ENCODE results near the gene ATPAF1. TPM values are rescaled to one million over a fixed set of nuclear protein-coding genes. Genes with fewer than 3 reads are reported as not detected.

The ATPAF1 gene
- total RNA-seq, 2 experiments from 2014 or later: 47.4 to 55.0 TPM

Other genes with a start within 250 kb of the ATPAF1 start
- gene DMBX1, start 178.5 kb downstream of the ATPAF1 start, total RNA-seq: under 1 TPM in 1 of 2 experiments, not detected in 1; 0.08 TPM
- gene KNCN, start 116.7 kb downstream of the ATPAF1 start, total RNA-seq: not detected
- gene MKNK1, start 64.1 kb downstream of the ATPAF1 start, total RNA-seq: 10 to 100 TPM; 68.9 to 72.3 TPM
- gene MOB3C, start 51.6 kb downstream of the ATPAF1 start, total RNA-seq: 10 to 100 TPM; 20.1 to 20.9 TPM
- gene TEX38, start 3.5 kb upstream of the ATPAF1 start, total RNA-seq: not detected
- 10 to 100 TPM; 81.4 to 85.1 TPM for gene EFCAB14, start 50.8 kb upstream of the ATPAF1 start, total RNA-seq
- not detected for gene CYP4B1, start 130.7 kb upstream of the ATPAF1 start, total RNA-seq